ENCODE results near the gene YOD1.

The YOD1 gene

GRCh38 chr1:207006914-207007313, 44.1 kb downstream of the YOD1 start:
- in situ Hi-C loops (cut with MboI; ENCODE audit: low sequenced_read_pairs, unreplicated experiment): no loop called here
- DNase-seq (ENCODE audit: low spot score): no peak
- no peak for TF ChIP-seq CTCF (IDR thresholded peaks at IDR 0.05; ENCODE audit: borderline replicate concordance, control extremely low read depth, extremely low read depth, insufficient read depth, missing control alignments)

GRCh38 chr1:207006083-207006482, 44.9 kb downstream of the YOD1 start:
- DNase-seq (ENCODE audit: low spot score): no peak
- TF ChIP-seq CTCF (IDR thresholded peaks at IDR 0.05; ENCODE audit: borderline replicate concordance, control extremely low read depth, extremely low read depth, insufficient read depth, missing control alignments): no peak
- in situ Hi-C loops (cut with MboI; ENCODE audit: low sequenced_read_pairs, unreplicated experiment): no loop called here

- peak; percentile 56 for DNase-seq (ENCODE audit: low spot score)
- in situ Hi-C loops (cut with MboI; ENCODE audit: low sequenced_read_pairs, unreplicated experiment): no loop called here
- peak; percentile 80 for TF ChIP-seq CTCF (IDR thresholded peaks at IDR 0.05; ENCODE audit: borderline replicate concordance, control extremely low read depth, extremely low read depth, insufficient read depth, missing control alignments)
These were observed 45.8 kb downstream of the YOD1 start for GRCh38 chr1:207004931-207005830.

GRCh38 chr1:207003210-207003609, 47.8 kb downstream of the YOD1 start:
- in situ Hi-C loops (cut with MboI; ENCODE audit: low sequenced_read_pairs, unreplicated experiment): no loop called here
- DNase-seq (ENCODE audit: low spot score): no peak
- no peak for TF ChIP-seq CTCF (IDR thresholded peaks at IDR 0.05; ENCODE audit: borderline replicate concordance, control extremely low read depth, extremely low read depth, insufficient read depth, missing control alignments)

- no peak for DNase-seq (ENCODE audit: low spot score)
- in situ Hi-C loops (cut with MboI; ENCODE audit: low sequenced_read_pairs, unreplicated experiment): no loop called here
- TF ChIP-seq CTCF (IDR thresholded peaks at IDR 0.05; ENCODE audit: borderline replicate concordance, control extremely low read depth, extremely low read depth, insufficient read depth, missing control alignments): no peak
These were observed 48.3 kb downstream of the YOD1 start for GRCh38 chr1:207002724-207003146.

GRCh38 chr1:207001492-207002245, 49.3 kb downstream of the YOD1 start:
- no peak for DNase-seq (ENCODE audit: low spot score)
- in situ Hi-C loops (cut with MboI; ENCODE audit: low sequenced_read_pairs, unreplicated experiment): no loop called here

More at GRCh38 chr1:207001492-207002245, 49.3 kb downstream of the YOD1 start:
- no peak for TF ChIP-seq CTCF (IDR thresholded peaks at IDR 0.05; ENCODE audit: borderline replicate concordance, control extremely low read depth, extremely low read depth, insufficient read depth, missing control alignments)
